Measurements from ENCODE around the gene PTPRD.

The PTPRD gene

DNA sequence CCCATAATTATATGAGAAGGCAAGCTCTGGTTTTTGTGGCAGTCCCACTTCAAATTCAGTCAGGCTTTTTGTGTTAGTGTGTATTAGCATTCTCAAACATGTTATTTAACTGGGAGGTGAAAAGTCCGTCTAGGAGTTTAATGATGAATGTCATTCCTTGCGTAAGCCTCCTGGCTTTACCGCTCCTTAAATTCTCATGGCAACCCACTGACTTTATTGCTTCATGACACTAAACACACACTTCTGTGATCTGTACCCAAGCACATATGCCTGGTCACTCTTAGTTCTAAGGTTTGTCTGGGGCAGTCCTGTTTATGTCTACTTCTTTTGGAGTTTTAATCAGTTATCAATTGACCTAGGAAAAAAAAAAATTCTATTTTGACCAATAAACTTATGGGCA is 2135.4 kb downstream of the PTPRD start:
- Histone ChIP-seq H4K20me1 (ENCODE audit: low read depth, low read length) (no peaks in the 10 kb centered on the region), H2AFZ (ENCODE audit: low read depth, low read length, severe bottlenecking) (no peak overlapping the region), H3K4me3 (ENCODE audit: insufficient read depth, low read length, poor library complexity, severe bottlenecking) (no peak overlapping the region), H3K9ac (ENCODE audit: low read length) (no peak overlapping the region), H3K9me2 (replicated peaks; ENCODE audit: insufficient read depth, low read length) (no peaks in the 10 kb centered on the region), H3K4me2 (ENCODE audit: low read depth, low read length, poor library complexity, severe bottlenecking) (no peak overlapping the region), H3F3A (ENCODE audit: insufficient read depth) (no peaks in the 10 kb centered on the region), H3K36me3 (ENCODE audit: low read length) (no peaks in the 10 kb centered on the region), H3K9me3 (ENCODE audit: insufficient read depth, low read length) (no peaks in the 10 kb centered on the region), H3K27me3 (ENCODE audit: low read length) (no peaks in the 10 kb centered on the region), H3K79me2 (ENCODE audit: insufficient read depth, low read length) (no peaks in the 10 kb centered on the region), H3K27ac (ENCODE audit: low read depth, low read length) (no peak overlapping the region)
- TF ChIP-seq, protein P1, sequence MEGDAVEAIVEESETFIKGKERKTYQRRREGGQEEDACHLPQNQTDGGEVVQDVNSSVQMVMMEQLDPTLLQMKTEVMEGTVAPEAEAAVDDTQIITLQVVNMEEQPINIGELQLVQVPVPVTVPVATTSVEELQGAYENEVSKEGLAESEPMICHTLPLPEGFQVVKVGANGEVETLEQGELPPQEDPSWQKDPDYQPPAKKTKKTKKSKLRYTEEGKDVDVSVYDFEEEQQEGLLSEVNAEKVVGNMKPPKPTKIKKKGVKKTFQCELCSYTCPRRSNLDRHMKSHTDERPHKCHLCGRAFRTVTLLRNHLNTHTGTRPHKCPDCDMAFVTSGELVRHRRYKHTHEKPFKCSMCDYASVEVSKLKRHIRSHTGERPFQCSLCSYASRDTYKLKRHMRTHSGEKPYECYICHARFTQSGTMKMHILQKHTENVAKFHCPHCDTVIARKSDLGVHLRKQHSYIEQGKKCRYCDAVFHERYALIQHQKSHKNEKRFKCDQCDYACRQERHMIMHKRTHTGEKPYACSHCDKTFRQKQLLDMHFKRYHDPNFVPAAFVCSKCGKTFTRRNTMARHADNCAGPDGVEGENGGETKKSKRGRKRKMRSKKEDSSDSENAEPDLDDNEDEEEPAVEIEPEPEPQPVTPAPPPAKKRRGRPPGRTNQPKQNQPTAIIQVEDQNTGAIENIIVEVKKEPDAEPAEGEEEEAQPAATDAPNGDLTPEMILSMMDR (IDR thresholded peaks at IDR 0.05; ENCODE audit: insufficient read depth, low read length, poor library complexity, severe bottlenecking), result no peak
- no peak for TF ChIP-seq EZH2phosphoT487 (conservative IDR thresholded peaks at IDR 0.05; ENCODE audit: low read length)

DNA sequence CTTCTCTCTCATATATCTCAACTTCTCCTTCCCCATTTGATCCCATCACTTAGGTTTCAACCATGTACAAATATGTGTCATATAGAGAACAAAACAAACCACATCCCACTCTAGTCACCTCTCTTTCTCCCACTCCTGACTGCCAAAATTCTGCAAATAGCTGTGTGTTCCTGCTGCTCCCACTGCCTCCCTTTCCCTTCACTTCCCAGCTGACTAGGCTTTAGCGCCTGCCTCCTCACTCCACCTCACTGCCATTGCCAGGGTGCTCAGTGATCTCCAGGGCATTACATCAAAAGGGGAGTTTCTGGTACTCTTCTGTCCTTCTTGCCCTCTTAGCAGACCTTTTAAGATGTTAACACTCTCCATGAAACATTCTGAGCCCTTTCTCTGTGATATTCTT is 2137.9 kb downstream of the PTPRD start:
- no peaks in the 10 kb centered on the region for H3K36me3 ChIP-seq (ENCODE audit: low read length)
- no peak overlapping the region for H3K27ac ChIP-seq (ENCODE audit: low read depth, low read length)
- TF ChIP-seq, protein P1 (IDR thresholded peaks at IDR 0.05; ENCODE audit: insufficient read depth, low read length, poor library complexity, severe bottlenecking), result no peak
- TF ChIP-seq EZH2phosphoT487 (conservative IDR thresholded peaks at IDR 0.05; ENCODE audit: low read length), result no peak
- H3F3A ChIP-seq (ENCODE audit: insufficient read depth), result no peaks in the 10 kb centered on the region
- no peak overlapping the region for H3K4me3 ChIP-seq (ENCODE audit: insufficient read depth, low read length, poor library complexity, severe bottlenecking)
- H3K27me3 ChIP-seq (ENCODE audit: low read length), result no peaks in the 10 kb centered on the region
- H3K79me2 ChIP-seq (ENCODE audit: insufficient read depth, low read length), result no peaks in the 10 kb centered on the region
- H3K9me2 ChIP-seq (replicated peaks; ENCODE audit: insufficient read depth, low read length), result no peaks in the 10 kb centered on the region
- H2AFZ ChIP-seq (ENCODE audit: low read depth, low read length, severe bottlenecking), result no peak overlapping the region
- H4K20me1 ChIP-seq (ENCODE audit: low read depth, low read length), result no peaks in the 10 kb centered on the region
- no peaks in the 10 kb centered on the region for H3K9me3 ChIP-seq (ENCODE audit: insufficient read depth, low read length)
- H3K4me2 ChIP-seq (ENCODE audit: low read depth, low read length, poor library complexity, severe bottlenecking), result no peak overlapping the region
- no peak overlapping the region for H3K9ac ChIP-seq (ENCODE audit: low read length)

DNA sequence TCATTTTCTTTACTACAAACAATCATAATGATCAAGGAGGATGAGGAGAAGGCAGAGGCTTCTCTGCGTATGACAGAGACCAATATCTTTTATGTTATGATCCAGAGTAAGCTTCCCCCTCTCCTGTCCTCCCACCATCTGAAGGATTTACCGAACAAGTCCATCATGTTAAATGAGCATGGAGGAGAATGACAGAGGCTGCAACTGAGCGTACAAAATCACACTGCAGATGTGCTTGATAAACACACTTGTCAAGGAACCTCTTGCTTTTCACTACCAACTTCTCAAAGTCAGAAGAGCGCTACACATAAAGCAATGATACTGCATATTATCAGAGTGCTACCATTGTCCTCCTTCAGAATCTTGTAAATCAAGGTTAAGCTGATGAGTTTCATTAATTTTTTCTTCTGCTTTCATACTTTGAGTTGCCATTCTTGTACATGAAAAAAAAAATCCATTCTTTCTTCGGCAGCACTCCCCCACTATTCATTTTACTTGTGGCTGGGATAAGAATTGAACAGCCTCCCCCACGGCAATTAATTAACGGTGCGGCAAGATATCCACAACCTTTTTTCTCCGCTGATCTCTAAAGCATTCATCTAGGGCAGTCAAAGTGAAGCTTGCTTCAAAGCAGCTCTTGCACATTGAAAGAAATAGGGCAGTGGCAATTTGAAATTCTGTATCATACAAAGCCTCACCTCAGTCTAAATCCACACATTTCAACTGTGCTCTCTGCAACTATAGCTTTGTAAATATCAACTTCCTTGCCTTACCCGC is 2139.4 kb downstream of the PTPRD start:
- Histone ChIP-seq H4K20me1 (ENCODE audit: low read depth, low read length) (no peaks in the 10 kb centered on the region), H3K4me2 (ENCODE audit: low read depth, low read length, poor library complexity, severe bottlenecking) (no peak overlapping the region), H3K27me3 (ENCODE audit: low read length) (no peaks in the 10 kb centered on the region), H3F3A (ENCODE audit: insufficient read depth) (no peaks in the 10 kb centered on the region), H3K36me3 (ENCODE audit: low read length) (no peaks in the 10 kb centered on the region), H3K9me2 (replicated peaks; ENCODE audit: insufficient read depth, low read length) (no peaks in the 10 kb centered on the region), H3K79me2 (ENCODE audit: insufficient read depth, low read length) (no peaks in the 10 kb centered on the region), H2AFZ (ENCODE audit: low read depth, low read length, severe bottlenecking) (no peak overlapping the region), H3K9me3 (ENCODE audit: insufficient read depth, low read length) (no peaks in the 10 kb centered on the region), H3K4me3 (ENCODE audit: insufficient read depth, low read length, poor library complexity, severe bottlenecking) (no peak overlapping the region), H3K9ac (ENCODE audit: low read length) (no peak overlapping the region), H3K27ac (ENCODE audit: low read depth, low read length) (no peak overlapping the region)
- TF ChIP-seq, protein P1 (IDR thresholded peaks at IDR 0.05; ENCODE audit: insufficient read depth, low read length, poor library complexity, severe bottlenecking), result no peak
